ENCODE measurements around the gene C16orf86.

The C16orf86 gene

DNA sequence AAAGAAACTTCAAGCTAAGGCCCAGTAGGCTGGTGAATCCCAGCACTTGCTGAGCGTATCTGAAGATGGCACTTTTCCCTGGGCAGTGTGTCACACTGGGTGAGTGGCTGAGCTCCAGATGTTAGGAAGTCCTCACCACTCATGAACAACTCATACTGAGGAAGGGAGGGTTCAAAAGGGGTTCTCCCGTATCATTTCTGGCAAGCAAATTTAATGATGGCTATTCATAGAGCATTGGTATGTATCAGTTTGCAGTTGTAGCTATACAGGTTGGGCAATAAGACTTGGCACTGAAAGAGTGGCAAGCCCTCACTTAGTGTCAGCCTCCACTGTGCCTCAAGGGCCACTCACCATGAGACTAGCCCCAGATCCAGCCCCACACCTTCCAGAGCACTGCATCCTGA lies 41.8 kb downstream of the C16orf86 start:
- no peak overlapping the region for H3K27ac ChIP-seq
- H3K9ac ChIP-seq (ENCODE audit: insufficient read length), result no peak overlapping the region
- TF ChIP-seq EZH2 (IDR thresholded peaks at IDR 0.05), result no peak
- TF ChIP-seq POLR2AphosphoS5 (IDR thresholded peaks at IDR 0.05; ENCODE audit: borderline replicate concordance, low read depth, low read length), result no peak
- no peak for TF ChIP-seq FOXP2 (optimal IDR thresholded peaks at IDR 0.05; ENCODE audit: control extremely low read depth, extremely low read length, insufficient read depth)
- H3K9me3 ChIP-seq (ENCODE audit: low read depth, low read length), result no peaks in the 10 kb centered on the region
- no peak for DNase-seq (ENCODE audit: low read depth, low spot score)
- no peak overlapping the region for H3K4me3 ChIP-seq
- H3K36me3 ChIP-seq (ENCODE audit: insufficient read depth, low read length), result no peaks in the 10 kb centered on the region

GRCh38 chr16:67709050-67709449 lies 42.4 kb downstream of the C16orf86 start:
- no peaks in the 10 kb centered on the region for H3K9me3 ChIP-seq (ENCODE audit: low read depth, low read length)
- DNase-seq (ENCODE audit: low read depth, low spot score), result no peak
- no peak overlapping the region for H3K4me3 ChIP-seq
- no peak overlapping the region for H3K9ac ChIP-seq (ENCODE audit: insufficient read length)
- H3K27ac ChIP-seq, result no peak overlapping the region
- TF ChIP-seq POLR2AphosphoS5 (IDR thresholded peaks at IDR 0.05; ENCODE audit: borderline replicate concordance, low read depth, low read length) (no peak), EZH2 (IDR thresholded peaks at IDR 0.05) (no peak), FOXP2 (optimal IDR thresholded peaks at IDR 0.05; ENCODE audit: control extremely low read depth, extremely low read length, insufficient read depth) (no peak)
- H3K36me3 ChIP-seq (ENCODE audit: insufficient read depth, low read length), result no peaks in the 10 kb centered on the region

GRCh38 chr16:67710607-67711006 lies 44.0 kb downstream of the C16orf86 start:
- Histone ChIP-seq H3K27ac (no peak overlapping the region), H3K4me3 (no peak overlapping the region), H3K36me3 (ENCODE audit: insufficient read depth, low read length) (no peaks in the 10 kb centered on the region), H3K9ac (ENCODE audit: insufficient read length) (no peak overlapping the region), H3K9me3 (ENCODE audit: low read depth, low read length) (no peaks in the 10 kb centered on the region)
- TF ChIP-seq POLR2AphosphoS5 (IDR thresholded peaks at IDR 0.05; ENCODE audit: borderline replicate concordance, low read depth, low read length) (no peak), FOXP2 (optimal IDR thresholded peaks at IDR 0.05; ENCODE audit: control extremely low read depth, extremely low read length, insufficient read depth) (no peak), EZH2 (IDR thresholded peaks at IDR 0.05) (no peak)
- DNase-seq (ENCODE audit: low read depth, low spot score), result no peak

- Histone ChIP-seq H3K36me3 (ENCODE audit: insufficient read depth, low read length) (no peaks in the 10 kb centered on the region), H3K9me3 (ENCODE audit: low read depth, low read length) (no peaks in the 10 kb centered on the region), H3K4me3 (no peak overlapping the region), H3K27ac (no peak overlapping the region), H3K9ac (ENCODE audit: insufficient read length) (no peak overlapping the region)
- TF ChIP-seq FOXP2 (optimal IDR thresholded peaks at IDR 0.05; ENCODE audit: control extremely low read depth, extremely low read length, insufficient read depth) (no peak), POLR2AphosphoS5 (IDR thresholded peaks at IDR 0.05; ENCODE audit: borderline replicate concordance, low read depth, low read length) (no peak), EZH2 (IDR thresholded peaks at IDR 0.05) (no peak)
- DNase-seq (ENCODE audit: low read depth, low spot score), result no peak
These were observed 47.1 kb downstream of the C16orf86 start for GRCh38 chr16:67713647-67714273.

DNA sequence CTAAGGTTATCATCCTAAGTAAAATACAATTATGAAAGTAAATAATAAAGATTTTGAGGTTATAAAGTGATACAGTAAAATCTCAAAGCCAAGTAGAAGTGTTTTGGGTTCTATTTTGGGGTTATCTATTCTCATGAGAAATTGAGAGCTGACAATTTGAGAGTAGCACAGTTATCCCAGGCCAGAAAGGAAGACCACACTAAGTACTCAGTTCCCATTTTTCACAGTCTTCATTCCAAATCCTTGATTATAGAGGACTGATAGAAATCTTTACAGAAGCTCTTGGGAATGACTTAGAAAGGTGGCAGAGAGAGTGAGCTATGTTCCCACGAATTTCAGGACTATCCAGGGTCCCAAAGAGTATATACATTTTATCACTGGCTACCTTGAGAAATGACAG lies 47.9 kb downstream of the C16orf86 start:
- Histone ChIP-seq H3K27ac (no peak overlapping the region), H3K4me3 (no peak overlapping the region), H3K9ac (ENCODE audit: insufficient read length) (no peak overlapping the region), H3K9me3 (ENCODE audit: low read depth, low read length) (no peaks in the 10 kb centered on the region), H3K36me3 (ENCODE audit: insufficient read depth, low read length) (no peaks in the 10 kb centered on the region)
- no peak for DNase-seq (ENCODE audit: low read depth, low spot score)
- TF ChIP-seq POLR2AphosphoS5 (IDR thresholded peaks at IDR 0.05; ENCODE audit: borderline replicate concordance, low read depth, low read length) (no peak), FOXP2 (optimal IDR thresholded peaks at IDR 0.05; ENCODE audit: control extremely low read depth, extremely low read length, insufficient read depth) (no peak), EZH2 (IDR thresholded peaks at IDR 0.05) (no peak)

- H3K9ac ChIP-seq (ENCODE audit: insufficient read length), result no peak overlapping the region
- H3K4me3 ChIP-seq, result no peak overlapping the region
These were observed 49.5 kb downstream of the C16orf86 start for GRCh38 chr16:67716097-67716496.

More at GRCh38 chr16:67716097-67716496, 49.5 kb downstream of the C16orf86 start:
- no peak for TF ChIP-seq POLR2AphosphoS5 (IDR thresholded peaks at IDR 0.05; ENCODE audit: borderline replicate concordance, low read depth, low read length)
- TF ChIP-seq EZH2 (IDR thresholded peaks at IDR 0.05), result no peak
- TF ChIP-seq FOXP2 (optimal IDR thresholded peaks at IDR 0.05; ENCODE audit: control extremely low read depth, extremely low read length, insufficient read depth), result no peak
- Histone ChIP-seq H3K36me3 (ENCODE audit: insufficient read depth, low read length) (no peaks in the 10 kb centered on the region), H3K27ac (no peak overlapping the region), H3K9me3 (ENCODE audit: low read depth, low read length) (no peaks in the 10 kb centered on the region)
- DNase-seq (ENCODE audit: low read depth, low spot score), result no peak

All from SK-N-MC (cell line).